CD14-positive monocyte (primary cell): ENCODE measurements around the gene GALNT18. TPM values are rescaled to one million over a fixed set of nuclear protein-coding genes. Genes with fewer than 3 reads are reported as not detected.

Experiments
- DNase-seq, 3 donors: peaks; one replicate each; pipeline ENCODE4 v3.0.0-alpha.2; 2011 to 2022
- H2AFZ ChIP-seq: 2 replicates; pipeline ENCODE4 v1.6.0; 2012; ENCODE audit warnings: mild to moderate bottlenecking, low read depth, low read length, inconsistent platforms; ENCODE audit not compliant: insufficient read depth, poor library complexity, severe bottlenecking
- H3K27ac ChIP-seq, 2 donors: 1 replicate in 1 of 2; 2 replicates in 1 of 2; pipeline ENCODE4 v1.5.1; 2012 to 2013; ENCODE audit warnings: low read length in 2 of 2, control low read depth in 1 of 2, inconsistent platforms in 1 of 2, low read depth in 1 of 2, mild to moderate bottlenecking in 1 of 2
- H3K27me3 ChIP-seq, 2 donors: one replicate each; pipeline versions ENCODE4 v1.6.0 to v1.6.1; 2011 to 2013; ENCODE audit warnings: low read length in 2 of 2; ENCODE audit not compliant: control insufficient read depth in 2 of 2, insufficient read depth in 2 of 2
- H3K36me3 ChIP-seq, 2 donors: replicated peaks in 1 of 2; 1 replicate in 1 of 2; 2 replicates in 1 of 2; pipeline versions ENCODE4 v1.5.1 to v1.6.1; 2012 to 2013; ENCODE audit warnings: low read length in 2 of 2, control low read depth in 1 of 2, inconsistent platforms in 1 of 2, mild to moderate bottlenecking in 1 of 2; ENCODE audit not compliant: insufficient read depth in 2 of 2, control insufficient read depth in 1 of 2
- H3K4me1 ChIP-seq, 2 donors: 1 replicate in 1 of 2; 2 replicates in 1 of 2; pipeline versions ENCODE4 v1.5.1 to v1.6.1; 2012 to 2013; ENCODE audit warnings: low read length in 2 of 2, control low read depth in 1 of 2, inconsistent platforms in 1 of 2, mild to moderate bottlenecking in 1 of 2, moderate library complexity in 1 of 2; ENCODE audit not compliant: insufficient read depth in 2 of 2, control insufficient read depth in 1 of 2
- H3K4me2 ChIP-seq: replicated peaks from 2 replicates; pipeline ENCODE3; 2012; ENCODE audit warnings: low read length, moderate library complexity, mild to moderate bottlenecking; ENCODE audit not compliant: poor library complexity, severe bottlenecking; ENCODE audit errors: extremely low read depth
- H3K4me3 ChIP-seq, 3 experiments: fragments of 200-600 bp in 1 of 3; sonication (generic) in 1 of 3; replicated peaks in 1 of 3; 1 replicate in 2 of 3; 2 replicates in 1 of 3; pipeline ENCODE4 v1.5.1; 2011 to 2013; ENCODE audit warnings: low read length in 3 of 3, mild to moderate bottlenecking in 3 of 3, control low read depth in 2 of 3, low read depth in 2 of 3, inconsistent platforms in 1 of 3, moderate library complexity in 1 of 3
- H3K79me2 ChIP-seq: 2 replicates; pipeline ENCODE4 v1.6.0; 2012; ENCODE audit warnings: mild to moderate bottlenecking, control low read depth, inconsistent platforms, low read length, moderate library complexity; ENCODE audit not compliant: insufficient read depth
- H3K9ac ChIP-seq: 2 replicates; pipeline ENCODE4 v1.6.0; 2017; ENCODE audit warnings: low read length, mild to moderate bottlenecking; ENCODE audit not compliant: insufficient read depth, poor library complexity, severe bottlenecking
- H3K9me3 ChIP-seq, 2 donors: replicated peaks in 1 of 2; 1 replicate in 1 of 2; 2 replicates in 1 of 2; pipeline versions ENCODE4 v1.5.1 to v1.6.1; 2012 to 2013; ENCODE audit warnings: low read length in 2 of 2, control low read depth in 1 of 2; ENCODE audit not compliant: control insufficient read depth in 1 of 2, insufficient read depth in 1 of 2
- H4K20me1 ChIP-seq: 2 replicates; pipeline ENCODE4 v1.6.0; 2012; ENCODE audit warnings: mild to moderate bottlenecking, low read length, control low read depth, moderate library complexity; ENCODE audit not compliant: insufficient read depth
- H3K27ac Mint-ChIP-seq, 7 donors: one replicate each; pipeline ENCODE4 v1.8.0; 2020; ENCODE audit warnings: mild to moderate bottlenecking in 7 of 7, mixed read lengths in 7 of 7, moderate library complexity in 6 of 7, inconsistent platforms in 2 of 7
- H3K27me3 Mint-ChIP-seq, 3 donors: one replicate each; pipeline ENCODE4 v1.8.0; 2021 to 2022; ENCODE audit warnings: low read depth in 3 of 3, mild to moderate bottlenecking in 3 of 3, mixed read lengths in 3 of 3, moderate library complexity in 3 of 3, inconsistent platforms in 1 of 3
- H3K36me3 Mint-ChIP-seq, 2 donors: one replicate each; pipeline ENCODE4 v1.8.0; 2020; ENCODE audit warnings: mixed read lengths in 2 of 2, inconsistent platforms in 1 of 2, mild to moderate bottlenecking in 1 of 2
- H3K4me1 Mint-ChIP-seq: one replicate; pipeline ENCODE4 v1.8.0; 2020; ENCODE audit warnings: mild to moderate bottlenecking, mixed read lengths
- H3K4me3 Mint-ChIP-seq, 2 donors: one replicate each; pipeline ENCODE4 v1.8.0; 2020; ENCODE audit warnings: mild to moderate bottlenecking in 2 of 2, mixed read lengths in 2 of 2, moderate library complexity in 1 of 2
- H3K9me3 Mint-ChIP-seq, 7 donors: one replicate each; pipeline ENCODE4 v1.8.0; 2020 to 2022; ENCODE audit warnings: mixed read lengths in 7 of 7, mild to moderate bottlenecking in 6 of 7, moderate library complexity in 6 of 7, inconsistent platforms in 2 of 7
- CTCF ChIP-seq: fragments of 200-600 bp; IDR thresholded peaks from one replicate; pipeline ENCODE4 v1.8.0; 2022; ENCODE audit warnings: antibody characterized with exemption, mild to moderate bottlenecking
- WGBS: methylation state at CpG from one replicate; pipeline ENCODE4 v1.1.5; 2013; ENCODE audit warnings: missing lambda C conversion rate; ENCODE audit not compliant: insufficient coverage; 5-methylcytosine and 5-hydroxymethylcytosine counted together
- intact Hi-C, 2 donors: fragments of 100-400 bp; cut with micrococcal nuclease; formaldehyde crosslinking; loops; one replicate each; pipeline versions ENCODE4 v1.15.0 to v1.15.1; 2023
- polyA plus RNA-seq, 3 donors: library from polyadenylated mRNA; depleted of rRNA in 1 of 3; unstranded in 2 of 3; stranded (reverse) in 1 of 3; fragments of 300-500 nt in 2 of 3; fragments of >200 nt in 1 of 3; fragmentation: Illumina TruSeq in 2 of 3; gene quantifications; 1 replicate in 2 of 3; 2 replicates in 1 of 3; pipeline ENCODE4 v1.2.3, GENCODE V29; 2012 to 2021

Gene GALNT18
- polyA plus RNA-seq, 3 donors: not detected

- H2AFZ ChIP-seq: no peak overlapping the region
Observed at GRCh38 chr11:11243590-11244469, 378.0 kb downstream of the GALNT18 start.

GRCh38 chr11:11243209-11243589 is 378.6 kb downstream of the GALNT18 start:
- no peaks in the 10 kb centered on the region for H3K4me1 Mint-ChIP-seq
- peaks cover 4 to 5% of the 10 kb centered on the region in 2 donors for H3K9me3 ChIP-seq
- H3K9me3 Mint-ChIP-seq: peaks cover 0 to 7% (median 5%) of the 10 kb centered on the region in 7 donors
- intact Hi-C loops: no loop called here
- no peak overlapping the region for H3K4me3 Mint-ChIP-seq
- H3K36me3 Mint-ChIP-seq: no peaks in the 10 kb centered on the region
- H3K4me1 ChIP-seq: no peaks in the 10 kb centered on the region
- no CpG with 5 or more reads among the region's 6 CpGs for WGBS
- peaks cover 0 to 8% (median 2%) of the 10 kb centered on the region in 3 donors for H3K27me3 Mint-ChIP-seq
- no peak for TF ChIP-seq CTCF
- H3K27me3 ChIP-seq: no peaks in the 10 kb centered on the region
- H3K9ac ChIP-seq: no peak overlapping the region
- no peak overlapping the region for H3K4me2 ChIP-seq
- H3K79me2 ChIP-seq: no peaks in the 10 kb centered on the region
- H3K36me3 ChIP-seq: no peaks in the 10 kb centered on the region
- H3K27ac ChIP-seq: no peak overlapping the region
- no peak overlapping the region for H3K4me3 ChIP-seq
- no peak overlapping the region for H2AFZ ChIP-seq
- no peaks in the 10 kb centered on the region for H4K20me1 ChIP-seq
- no peak overlapping the region for H3K27ac Mint-ChIP-seq
- no peak for DNase-seq

More at GRCh38 chr11:11243590-11244469, 378.0 kb downstream of the GALNT18 start:
- no peak for DNase-seq
- Histone ChIP-seq H3K27me3 (no peaks in the 10 kb centered on the region), H3K36me3 (no peaks in the 10 kb centered on the region), H3K79me2 (no peaks in the 10 kb centered on the region), H4K20me1 (no peaks in the 10 kb centered on the region), H3K4me1 (no peaks in the 10 kb centered on the region), H3K9ac (no peak overlapping the region), H3K9me3 (peaks cover 4 to 5% of the 10 kb centered on the region in 2 donors), H3K27ac (no peak overlapping the region), H3K4me3 (no peak overlapping the region), H3K4me2 (no peak overlapping the region)
- no peak for TF ChIP-seq CTCF
- H3K36me3 Mint-ChIP-seq: no peaks in the 10 kb centered on the region
- intact Hi-C loops: no loop called here
- H3K4me3 Mint-ChIP-seq: no peak overlapping the region
- peaks cover 0 to 7% (median 5%) of the 10 kb centered on the region in 7 donors for H3K9me3 Mint-ChIP-seq
- 44% methylated on average over 6 of the region's 9 CpGs for WGBS
- H3K4me1 Mint-ChIP-seq: no peaks in the 10 kb centered on the region
- H3K27ac Mint-ChIP-seq: peak overlapping the region in 1 of 7 donors; percentile 25
- H3K27me3 Mint-ChIP-seq: peaks cover 0 to 5% (median 2%) of the 10 kb centered on the region in 3 donors
